GM18502 (cell line): ENCODE measurements around the gene PRG3.
"Not testable (repeated sequence)": the region's sequence is repeated elsewhere in the genome, so short reads cannot be mapped to it uniquely, and the experiment has no call there.

Experiments
- ATAC-seq: cut with Tn5 transposase; IDR thresholded peaks from one replicate; pipeline ENCODE4 v1.9.1; 2021; ENCODE audit warnings: mild to moderate bottlenecking; ENCODE audit not compliant: unreplicated experiment, poor library complexity

The PRG3 gene

GRCh38 chr11:57345555-57346211, 35.3 kb downstream of the PRG3 start:
- peak; percentile 80 for ATAC-seq

GRCh38 chr11:57344826-57345225, 36.1 kb downstream of the PRG3 start:
- ATAC-seq = no peak

GRCh38 chr11:57343825-57344224, 37.1 kb downstream of the PRG3 start:
- ATAC-seq = no peak

DNA sequence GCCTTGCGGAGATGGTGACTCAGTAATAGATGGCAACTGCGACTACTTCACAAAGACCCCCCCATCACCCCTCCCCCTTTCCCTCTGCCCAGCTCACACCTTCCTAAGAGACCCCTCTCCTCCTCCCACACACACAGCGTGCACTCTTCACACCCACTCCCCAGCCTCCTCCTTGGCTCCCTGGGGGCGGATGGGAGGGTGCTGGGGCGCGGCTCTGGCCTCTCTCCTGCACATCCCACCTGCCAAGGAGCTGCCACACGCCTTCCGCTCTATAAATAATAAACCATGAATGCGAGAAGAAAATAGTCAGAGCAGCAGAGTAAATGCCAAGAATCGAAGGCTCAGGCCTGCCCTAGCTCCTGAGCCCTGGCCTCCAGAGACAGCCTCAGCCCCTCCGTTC, 38.2 kb downstream of the PRG3 start:
- ATAC-seq = no peak

GRCh38 chr11:57341250-57341808, 39.6 kb downstream of the PRG3 start:
- no peak for ATAC-seq

GRCh38 chr11:57340039-57340615, 40.8 kb downstream of the PRG3 start:
- ATAC-seq = no peak

DNA sequence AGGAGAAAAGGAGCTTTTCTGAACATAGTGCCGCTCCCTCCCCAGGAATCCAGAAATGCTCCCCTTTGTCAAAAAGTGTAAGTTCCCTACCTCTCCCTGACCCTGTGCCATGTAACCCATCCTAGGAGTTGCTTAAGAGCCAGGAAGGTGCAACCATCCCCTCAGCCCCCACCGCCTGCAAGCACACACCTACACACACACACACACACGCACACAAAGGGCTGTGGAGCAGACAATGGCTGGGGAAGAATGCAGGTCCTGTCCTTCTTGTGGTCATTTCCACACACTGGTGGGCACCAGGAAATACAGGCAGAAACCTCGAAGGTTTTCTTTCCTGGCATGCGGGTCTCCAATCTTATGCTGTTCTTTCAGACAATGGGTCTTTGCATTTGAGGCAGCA, 41.6 kb downstream of the PRG3 start:
- no peak for ATAC-seq

- ATAC-seq = no peak
These were observed 42.8 kb downstream of the PRG3 start, which contains the start of gene P2RX3 for GRCh38 chr11:57338142-57338541. Gene P2RX3, plus strand, starts transcription at chr11:57338352. Its CDS starts 199 bp downstream, at chr11:57338551.

GRCh38 chr11:57336856-57337255, 44.1 kb downstream of the PRG3 start:
- ATAC-seq = not testable (repeated sequence)

DNA sequence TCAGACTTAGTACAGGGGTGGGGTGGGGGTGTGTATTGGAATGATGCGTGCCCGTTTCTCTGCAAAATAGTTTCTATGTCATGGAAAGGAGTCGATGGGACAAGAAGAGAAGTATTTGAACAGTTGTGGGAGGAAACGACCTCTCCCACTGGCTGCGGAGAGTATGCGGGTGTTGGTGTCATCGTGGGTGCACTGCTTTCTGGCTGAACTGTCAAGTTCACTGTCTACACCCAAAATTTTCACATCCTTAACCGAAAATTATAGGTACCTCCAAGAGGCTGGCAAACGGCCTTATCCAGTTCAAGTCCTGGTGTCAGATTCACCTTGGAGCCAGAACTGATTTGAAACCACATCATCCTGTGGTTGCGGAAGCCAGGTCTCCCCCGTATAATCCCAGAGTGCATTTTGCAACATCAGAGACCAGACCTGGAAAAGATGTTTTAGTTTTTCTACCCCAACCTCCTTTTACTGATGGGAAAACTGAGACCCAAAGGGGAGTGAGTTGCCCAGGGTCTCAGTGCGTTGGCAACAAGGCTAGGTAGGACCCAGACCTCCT, 44.8 kb downstream of the PRG3 start:
- ATAC-seq = no peak

DNA sequence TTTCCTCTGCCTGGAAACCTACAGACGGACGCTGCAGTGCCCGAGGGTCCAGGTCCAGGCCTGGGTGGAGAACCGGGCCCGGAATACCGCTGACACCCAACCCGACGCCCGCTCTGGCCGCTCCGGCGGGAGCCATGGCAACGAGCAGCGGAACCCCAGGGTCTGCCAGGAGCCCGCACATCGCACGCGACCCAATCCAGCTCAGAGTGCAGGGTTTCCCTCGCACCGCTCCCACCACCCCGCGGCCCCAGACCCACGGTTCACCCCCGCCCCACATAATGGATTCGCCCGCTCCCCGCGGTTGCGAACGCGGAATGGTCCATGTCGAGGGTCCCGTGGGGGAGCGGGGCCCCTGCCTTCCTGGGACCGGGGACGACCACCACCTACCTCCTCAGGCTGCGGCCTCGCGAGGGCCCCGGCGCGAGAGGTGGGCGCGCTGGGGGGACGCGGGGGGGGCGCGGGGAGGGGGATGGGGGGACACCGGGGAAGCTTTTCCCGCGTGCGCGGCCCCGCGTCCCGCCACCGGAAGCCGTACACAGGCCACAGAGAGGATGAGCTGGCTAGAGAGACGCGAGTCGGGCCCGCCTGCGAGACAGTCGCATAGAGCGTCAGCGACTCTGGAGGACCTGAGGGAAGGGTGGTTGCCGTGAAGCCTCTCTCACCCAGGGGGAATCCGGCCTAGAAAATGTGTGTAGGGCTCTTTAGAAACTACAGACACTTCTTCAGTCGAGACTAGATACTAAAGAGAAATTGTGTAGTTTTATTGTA, 45.4 kb downstream of the PRG3 start, which contains the start of gene SSRP1:
Gene SSRP1, minus strand, starts transcription at position 550 of the 768 bp plus-strand sequence. CDS start 771 bp downstream, outside the sequence.
- ATAC-seq = peak; percentile 99

GRCh38 chr11:57335023-57335342, 46.0 kb downstream of the PRG3 start:
- ATAC-seq = peak; percentile 6

GRCh38 chr11:57332694-57333440, 48.1 kb downstream of the PRG3 start:
- ATAC-seq = no peak

DNA sequence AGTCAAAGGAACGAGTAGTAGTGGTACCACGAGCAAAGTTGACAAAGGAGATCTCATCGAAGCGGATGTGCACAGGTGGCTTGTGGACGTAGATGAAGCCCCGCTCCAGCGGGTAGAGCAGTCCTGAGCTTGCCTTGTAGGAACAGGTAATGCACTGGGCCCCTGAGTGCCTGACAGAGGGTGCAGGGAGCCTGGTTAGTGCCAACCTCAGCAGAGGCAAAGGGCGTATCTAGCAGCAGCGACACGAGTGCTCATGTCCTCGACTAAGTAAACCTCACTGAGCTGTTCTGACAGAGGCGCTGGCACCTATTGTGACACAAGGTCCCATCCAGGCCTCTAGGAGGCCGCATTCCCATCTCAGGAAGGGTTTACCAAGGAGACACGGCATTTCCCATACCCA, 49.2 kb downstream of the PRG3 start:
- ATAC-seq = no peak

- no peak for ATAC-seq
These were observed 50.9 kb downstream of the PRG3 start for GRCh38 chr11:57330029-57330428.

GRCh38 chr11:57327721-57328120, 53.2 kb downstream of the PRG3 start:
- no peak for ATAC-seq
